Right forelimb (tissue), 1 donor: Measurements from ENCODE around the gene BTK.

Experiments used
- DNase-seq: peaks from one replicate; pipeline ENCODE4 v3.0.0-alpha.2; 2018

The BTK gene

DNA sequence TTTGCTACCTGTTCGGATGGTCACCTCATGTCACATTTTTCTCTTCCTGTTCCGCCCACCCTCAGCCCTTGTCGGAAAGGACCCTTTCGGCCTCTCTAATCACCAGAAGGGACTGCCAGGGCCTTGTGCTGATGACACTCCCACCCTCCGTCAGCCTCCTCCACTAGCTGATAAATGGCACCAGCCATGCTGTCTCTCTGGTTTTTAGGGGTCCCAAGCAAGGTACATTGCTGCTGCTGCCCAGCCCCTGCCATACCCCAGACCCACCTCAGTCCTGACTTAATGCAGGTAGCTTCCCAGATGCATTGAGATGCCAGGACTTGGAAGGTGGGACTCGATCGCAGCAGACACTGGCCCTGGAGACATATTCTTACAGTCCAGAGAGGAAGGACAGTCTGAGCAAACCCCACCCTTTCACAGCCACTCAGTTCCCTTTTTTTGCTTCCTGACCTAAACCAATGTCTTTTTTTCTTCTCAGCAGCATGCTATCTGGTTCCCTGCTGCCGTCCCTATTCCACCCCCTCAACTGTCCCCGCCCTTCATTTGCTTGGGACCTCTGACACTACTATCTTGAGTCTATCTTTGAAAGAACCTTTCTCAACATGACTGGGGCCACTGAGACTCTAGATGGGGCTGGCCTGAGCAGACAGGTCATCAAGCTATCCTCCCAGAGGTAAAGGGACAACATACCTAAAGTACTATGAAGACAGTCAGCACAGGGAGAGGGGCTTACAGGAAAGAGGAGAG is at the start of gene BTK:
Gene BTK (minus strand): TSS at position 397 of the 747 bp plus-strand sequence. CDS start 10,907 bp downstream, outside the sequence.
- no peak for DNase-seq

DNA sequence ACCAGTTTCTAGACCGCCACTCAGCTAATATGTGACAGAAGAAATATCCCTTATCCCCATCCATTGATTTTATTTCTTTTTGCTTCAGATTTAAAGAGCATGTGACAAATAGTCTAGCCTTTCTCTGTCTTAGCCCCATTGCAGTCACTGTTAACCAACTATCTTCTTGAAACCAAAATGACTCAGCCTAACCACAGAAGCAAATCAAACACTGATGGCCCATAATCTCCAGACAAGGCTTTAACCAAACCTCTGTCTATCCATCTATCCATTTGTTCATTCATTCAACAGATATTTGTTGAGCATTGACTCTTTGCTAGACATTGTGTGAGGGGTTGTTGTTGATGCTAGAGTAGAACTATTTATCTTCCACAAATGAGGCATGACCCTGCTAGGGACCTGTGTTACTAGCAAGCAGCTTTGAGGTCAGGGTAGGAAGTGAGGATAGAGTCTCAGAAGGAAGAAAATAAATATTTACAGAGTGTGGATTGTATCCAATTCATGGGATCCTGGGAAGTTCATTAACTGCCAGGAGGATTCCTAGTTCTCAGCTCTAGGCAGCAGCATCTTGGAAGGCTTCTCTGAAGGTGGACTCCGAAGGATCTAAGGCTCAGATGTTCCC is 44.6 kb upstream of the BTK start:
- no peak for DNase-seq

- DNase-seq, result no peak
These were observed 43.9 kb upstream of the BTK start for GRCh38 chrX:101429934-101430333.

DNA sequence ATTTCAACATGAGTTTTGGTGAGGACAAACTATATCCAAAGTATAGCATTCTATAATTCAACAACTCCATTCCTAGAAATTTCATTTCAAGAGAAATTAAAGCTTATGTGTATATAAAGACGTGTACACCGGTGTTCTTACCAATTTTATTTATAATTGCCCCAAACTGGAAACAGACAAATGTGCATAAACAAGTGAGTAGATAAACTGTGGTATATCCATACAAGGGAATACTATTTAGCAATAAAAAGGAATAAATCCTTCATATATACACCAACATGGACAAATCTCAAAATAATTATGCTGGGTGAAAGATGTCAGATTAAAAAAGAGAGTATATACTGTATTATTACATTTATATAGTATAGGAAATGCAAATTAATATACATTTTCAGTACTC is 42.0 kb upstream of the BTK start:
- no peak for DNase-seq

DNA sequence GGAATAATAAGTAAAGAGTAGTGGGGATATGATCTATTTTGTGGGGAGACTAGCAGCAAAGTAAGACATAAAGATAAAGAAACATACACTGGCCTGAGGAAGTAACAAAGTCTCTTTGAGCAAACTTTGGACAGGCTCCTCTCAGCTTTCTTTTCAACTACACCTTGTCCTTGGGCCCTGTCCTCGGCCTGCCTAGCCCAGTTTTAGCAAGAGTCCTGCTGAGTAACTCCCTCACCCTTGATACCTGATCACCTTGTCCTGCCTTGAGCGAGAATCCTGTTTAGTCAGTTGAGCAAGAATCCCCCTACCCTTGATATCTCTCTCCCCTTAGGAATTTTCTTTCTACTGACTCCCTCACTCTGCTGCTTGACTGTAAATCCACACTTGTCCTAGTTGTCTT is 33.5 kb upstream of the BTK start:
- DNase-seq, result no peak

- DNase-seq, result peak; percentile 84
These were observed 32.2 kb upstream of the BTK start for GRCh38 chrX:101417981-101418841.

GRCh38 chrX:101417190-101417589 is 31.2 kb upstream of the BTK start:
- DNase-seq, result no peak

DNA sequence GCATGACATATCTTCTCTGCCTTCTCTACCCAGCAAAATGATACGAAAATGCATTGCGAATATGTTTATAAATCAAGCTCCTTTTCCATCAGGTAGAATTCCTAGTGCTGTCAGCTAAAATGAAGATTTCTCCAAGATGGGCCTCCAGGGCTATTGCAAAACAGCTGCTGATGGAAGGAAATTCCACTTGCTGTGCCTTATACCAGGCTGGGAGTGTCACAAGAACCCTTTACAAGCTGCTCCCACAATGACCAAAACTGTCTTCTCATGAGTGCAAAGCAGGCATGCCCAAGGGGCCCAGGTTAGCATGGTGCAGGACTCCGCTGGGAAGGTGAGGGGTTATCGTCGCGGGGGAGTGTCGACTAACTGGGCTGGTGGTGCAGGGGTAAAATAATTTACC is 30.7 kb upstream of the BTK start:
- no peak for DNase-seq

GRCh38 chrX:101415180-101416145 is 29.5 kb upstream of the BTK start:
- DNase-seq, result no peak

DNA sequence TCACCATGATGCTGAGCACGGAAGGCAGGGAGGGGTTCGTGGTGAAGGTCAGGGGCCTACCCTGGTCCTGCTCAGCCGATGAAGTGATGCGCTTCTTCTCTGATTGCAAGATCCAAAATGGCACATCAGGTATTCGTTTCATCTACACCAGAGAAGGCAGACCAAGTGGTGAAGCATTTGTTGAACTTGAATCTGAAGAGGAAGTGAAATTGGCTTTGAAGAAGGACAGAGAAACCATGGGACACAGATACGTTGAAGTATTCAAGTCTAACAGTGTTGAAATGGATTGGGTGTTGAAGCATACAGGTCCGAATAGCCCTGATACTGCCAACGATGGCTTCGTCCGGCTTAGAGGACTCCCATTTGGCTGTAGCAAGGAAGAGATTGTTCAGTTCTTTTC is 26.0 kb upstream of the BTK start:
- no peak for DNase-seq

DNA sequence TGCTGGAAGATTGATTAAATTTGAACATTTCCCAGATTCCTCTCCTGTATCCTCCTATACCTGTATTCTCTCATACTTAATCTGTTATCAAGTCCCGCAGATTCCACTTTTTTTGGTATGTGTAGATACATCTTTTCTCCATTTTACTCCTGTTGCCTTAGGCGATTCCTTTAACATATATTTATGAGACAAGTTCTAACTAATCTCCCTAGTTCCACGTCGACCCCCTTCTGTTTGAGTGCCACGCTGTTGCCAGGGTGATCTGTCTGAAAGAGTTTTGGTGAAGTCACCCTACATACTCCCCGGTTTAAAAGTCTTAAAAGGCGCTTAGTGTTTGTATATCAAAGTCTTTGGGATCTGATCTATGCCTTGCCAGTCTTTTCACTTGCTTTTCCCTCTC is 24.5 kb upstream of the BTK start:
- no peak for DNase-seq

- no peak for DNase-seq
These were observed 23.1 kb upstream of the BTK start for GRCh38 chrX:101409043-101409442.

DNA sequence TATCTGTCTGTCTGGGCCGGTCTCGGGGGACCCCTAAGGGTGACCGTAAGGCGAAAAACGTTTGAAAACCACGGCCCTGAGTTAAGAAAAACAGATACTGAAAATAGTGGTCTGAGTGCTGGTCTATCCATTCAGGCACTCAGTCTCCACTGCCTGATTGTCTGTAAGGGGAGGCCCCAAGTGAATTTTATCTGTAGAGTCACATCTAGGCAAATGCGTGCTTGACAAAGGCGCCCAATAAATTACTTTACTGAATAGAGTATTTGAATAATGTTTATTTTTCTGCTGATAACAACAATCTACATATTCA is 22.5 kb upstream of the BTK start:
- no peak for DNase-seq

GRCh38 chrX:101407748-101408531 is 21.9 kb upstream of the BTK start, which contains the start of the genes GLA and HNRNPH2:
GLA (minus strand) TSS chrX:101407925; CDS start chrX:101407903, 22 bp downstream.
HNRNPH2 (plus strand) TSS chrX:101408222; CDS start chrX:101411989, 3,767 bp downstream.
- DNase-seq, result peak; percentile 88

- DNase-seq, result no peak
These were observed 21.3 kb upstream of the BTK start for GRCh38 chrX:101407167-101407747.

DNA sequence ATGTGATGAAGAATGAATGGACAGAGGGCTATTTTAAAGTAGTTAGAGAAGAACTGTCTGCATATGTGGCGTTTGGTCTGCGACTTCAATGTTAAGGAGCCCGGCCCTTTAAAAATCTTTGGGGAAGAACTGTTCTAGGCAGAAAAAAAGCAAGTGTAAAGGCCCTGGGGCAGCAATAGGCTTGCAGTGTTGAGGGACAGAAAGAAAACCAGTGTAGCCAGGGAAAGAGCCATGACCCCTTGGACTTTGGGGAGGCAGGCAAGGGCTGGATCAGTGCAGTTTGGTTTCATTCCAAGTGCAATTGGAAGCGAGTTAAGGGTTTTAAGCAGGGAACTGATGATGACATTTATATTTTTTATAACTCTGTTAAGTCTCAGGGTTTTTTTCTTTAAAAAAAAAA is 13.8 kb upstream of the BTK start:
- no peak for DNase-seq

GRCh38 chrX:101398694-101399093 is 12.7 kb upstream of the BTK start:
- no peak for DNase-seq

GRCh38 chrX:101397779-101398178 is 11.8 kb upstream of the BTK start:
- DNase-seq, result no peak

GRCh38 chrX:101395789-101396188 is 9.8 kb upstream of the BTK start:
- DNase-seq, result no peak

DNA sequence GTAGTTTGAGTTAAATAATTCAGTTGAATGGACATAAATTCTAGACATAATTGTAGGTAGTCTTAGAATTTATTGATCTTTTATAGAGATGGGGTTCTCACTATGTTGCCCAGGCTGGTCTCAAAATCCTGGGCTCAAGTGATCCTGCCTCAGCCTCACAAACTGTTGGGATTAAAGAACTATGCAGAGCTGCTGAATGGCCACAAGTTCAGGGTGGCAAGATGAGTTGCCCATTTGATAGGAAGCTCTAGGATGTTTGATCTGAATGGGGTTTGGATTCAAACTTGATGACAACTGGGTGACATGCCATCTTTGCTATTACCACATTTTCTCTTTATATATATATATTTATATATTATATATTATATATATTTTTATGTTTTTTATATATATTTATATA is 8.4 kb upstream of the BTK start:
- DNase-seq, result no peak
